Activated T-cell treated with anti-CD3 and anti-CD28 coated beads, Interleukin-2, amount 50 U/mL, for 4 hours (primary cell): Measurements from ENCODE around the gene PMS1. TPM values are rescaled to one million over a fixed set of nuclear protein-coding genes. Genes with fewer than 3 reads are reported as not detected.
A peak's percentile ranks its signal among the peaks of the same experiment; 100 is the strongest.
"Not testable (repeated sequence)": the region's sequence is repeated elsewhere in the genome, so short reads cannot be mapped to it uniquely, and the experiment has no call there.

Experiments
- ATAC-seq, 2 donors: fragments of 200-7000 bp; cut with Tn5 transposase; one replicate each; pipeline ENCODE4 v1.10.0; 2021
- DNase-seq: peaks from one replicate; pipeline ENCODE4 v3.0.0-alpha.2; 2020
- H3K27me3 Mint-ChIP-seq: one replicate; pipeline ENCODE4 v1.8.0; 2021; ENCODE audit warnings: low read depth, mixed read lengths
- H3K36me3 Mint-ChIP-seq: one replicate; pipeline ENCODE4 v1.8.0; 2022; ENCODE audit warnings: mixed read lengths; ENCODE audit not compliant: insufficient read depth
- H3K4me1 Mint-ChIP-seq: one replicate; pipeline ENCODE4 v1.8.0; 2021; ENCODE audit warnings: low read depth, mixed read lengths
- H3K4me3 Mint-ChIP-seq: one replicate; pipeline ENCODE4 v1.8.0; 2021; ENCODE audit warnings: mild to moderate bottlenecking, moderate library complexity, mixed read lengths
- H3K9me3 Mint-ChIP-seq: one replicate; pipeline ENCODE4 v1.8.0; 2021; ENCODE audit warnings: mixed read lengths
- total RNA-seq, 3 donors: library from RNA; stranded (reverse); gene quantifications; one replicate each; pipeline ENCODE4 v1.2.1, GENCODE V29; 2021

PMS1 gene
- total RNA-seq: 10 to 100 TPM; 30.7 to 34.1 (median 33.0) TPM

GRCh38 chr2:189783927-189784867 lies at the start of gene PMS1, which contains the start of gene ORMDL1:
Gene PMS1 (plus strand): TSS chr2:189784450. CDS start chr2:189791810, 7,360 bp downstream.
Gene ORMDL1 (minus strand): TSS chr2:189784339. CDS start chr2:189782595, 1,744 bp downstream.
- peaks cover 34% of the 10 kb centered on the region for H3K36me3 Mint-ChIP-seq
- H3K4me1 Mint-ChIP-seq: peaks cover 51% of the 10 kb centered on the region
- H3K9me3 Mint-ChIP-seq: no peaks in the 10 kb centered on the region
- H3K4me3 Mint-ChIP-seq: peak within 1 kb of the TSS; percentile 93
- ATAC-seq (peak; percentile 93 to 94), DNase-seq (peak; percentile 89)
- no peaks in the 10 kb centered on the region for H3K27me3 Mint-ChIP-seq

- H3K27me3 Mint-ChIP-seq: no peaks in the 10 kb centered on the region
- peak in 1 of 2 donors; percentile 43 for ATAC-seq
- no peak overlapping the region for H3K4me3 Mint-ChIP-seq
- peaks cover 17% of the 10 kb centered on the region for H3K36me3 Mint-ChIP-seq
- H3K9me3 Mint-ChIP-seq: no peaks in the 10 kb centered on the region
- no peaks in the 10 kb centered on the region for H3K4me1 Mint-ChIP-seq
- peak; percentile 26 for DNase-seq
These were observed 33.1 kb upstream of the PMS1 start for GRCh38 chr2:189751080-189751658.

GRCh38 chr2:189756311-189756952 lies 27.8 kb upstream of the PMS1 start:
- Mint-ChIP-seq H3K4me3 (no peak overlapping the region), H3K27me3 (no peaks in the 10 kb centered on the region), H3K36me3 (peaks cover 16% of the 10 kb centered on the region), H3K4me1 (no peaks in the 10 kb centered on the region), H3K9me3 (no peaks in the 10 kb centered on the region)
- DNase-seq (no peak), ATAC-seq (no peak)

GRCh38 chr2:189760154-189760553 lies 24.1 kb upstream of the PMS1 start:
- H3K27me3 Mint-ChIP-seq, H3K9me3 Mint-ChIP-seq, DNase-seq, H3K4me1 Mint-ChIP-seq, ATAC-seq, H3K4me3 Mint-ChIP-seq, H3K36me3 Mint-ChIP-seq: not testable (repeated sequence)

- H3K4me3 Mint-ChIP-seq: peak overlapping the region; percentile 97
- peaks cover 5% of the 10 kb centered on the region for H3K4me1 Mint-ChIP-seq
- no peak for DNase-seq
- peak in 1 of 2 donors; percentile 16 for ATAC-seq
- peaks cover 6% of the 10 kb centered on the region for H3K36me3 Mint-ChIP-seq
- H3K9me3 Mint-ChIP-seq: no peaks in the 10 kb centered on the region
- no peaks in the 10 kb centered on the region for H3K27me3 Mint-ChIP-seq
These were observed 22.1 kb upstream of the PMS1 start for GRCh38 chr2:189762229-189762550.

GRCh38 chr2:189762551-189763298 lies 21.5 kb upstream of the PMS1 start, which contains the start of gene OSGEPL1:
Gene OSGEPL1 (minus strand): TSS chr2:189762792. CDS start chr2:189761640, 1,152 bp downstream.
- H3K27me3 Mint-ChIP-seq: no peaks in the 10 kb centered on the region
- H3K4me1 Mint-ChIP-seq: peaks cover 5% of the 10 kb centered on the region
- no peaks in the 10 kb centered on the region for H3K9me3 Mint-ChIP-seq
- H3K36me3 Mint-ChIP-seq: peaks cover 6% of the 10 kb centered on the region
- DNase-seq (peak; percentile 90), ATAC-seq (peak; percentile 98)
- peak within 1 kb of the TSS; percentile 97 for H3K4me3 Mint-ChIP-seq

GRCh38 chr2:189763908-189764661 lies 20.2 kb upstream of the PMS1 start:
- Mint-ChIP-seq H3K27me3 (no peaks in the 10 kb centered on the region), H3K4me1 (peaks cover 5% of the 10 kb centered on the region), H3K9me3 (no peaks in the 10 kb centered on the region), H3K4me3 (peak overlapping the region; percentile 97), H3K36me3 (peaks cover 4% of the 10 kb centered on the region)
- ATAC-seq (no peak), DNase-seq (no peak)

- Mint-ChIP-seq H3K9me3 (no peaks in the 10 kb centered on the region), H3K36me3 (peaks cover 21% of the 10 kb centered on the region), H3K4me1 (peaks cover 2% of the 10 kb centered on the region), H3K4me3 (no peak overlapping the region), H3K27me3 (no peaks in the 10 kb centered on the region)
- no peak for DNase-seq
- ATAC-seq: no peak
These were observed 13.5 kb upstream of the PMS1 start for GRCh38 chr2:189770590-189771322.

- no peak for ATAC-seq
- peaks cover 6% of the 10 kb centered on the region for H3K4me1 Mint-ChIP-seq
These were observed 12.0 kb upstream of the PMS1 start for GRCh38 chr2:189772212-189772611.

GRCh38 chr2:189782221-189782671 lies 2.0 kb upstream of the PMS1 start:
- no peaks in the 10 kb centered on the region for H3K9me3 Mint-ChIP-seq
- no peaks in the 10 kb centered on the region for H3K27me3 Mint-ChIP-seq
- no peak for ATAC-seq
- H3K4me1 Mint-ChIP-seq: peaks cover 59% of the 10 kb centered on the region
- peaks cover 39% of the 10 kb centered on the region for H3K36me3 Mint-ChIP-seq
- peak overlapping the region; percentile 93 for H3K4me3 Mint-ChIP-seq
- DNase-seq: no peak

More at GRCh38 chr2:189772212-189772611, 12.0 kb upstream of the PMS1 start:
- Mint-ChIP-seq H3K27me3 (no peaks in the 10 kb centered on the region), H3K9me3 (no peaks in the 10 kb centered on the region), H3K4me3 (no peak overlapping the region), H3K36me3 (peaks cover 19% of the 10 kb centered on the region)
- DNase-seq: no peak

GRCh38 chr2:189783451-189783926 lies 761 bp upstream of the PMS1 start:
- peak overlapping the region; percentile 93 for H3K4me3 Mint-ChIP-seq
- H3K27me3 Mint-ChIP-seq: no peaks in the 10 kb centered on the region
- no peaks in the 10 kb centered on the region for H3K9me3 Mint-ChIP-seq
- ATAC-seq (peak in 1 of 2 donors; percentile 2), DNase-seq (no peak)
- peaks cover 40% of the 10 kb centered on the region for H3K36me3 Mint-ChIP-seq
- peaks cover 57% of the 10 kb centered on the region for H3K4me1 Mint-ChIP-seq

GRCh38 chr2:189791338-189792042 lies 7.2 kb downstream of the PMS1 start:
- Mint-ChIP-seq H3K4me1 (peaks cover 6% of the 10 kb centered on the region), H3K4me3 (peak overlapping the region; percentile 66), H3K9me3 (no peaks in the 10 kb centered on the region), H3K27me3 (no peaks in the 10 kb centered on the region), H3K36me3 (peaks cover 24% of the 10 kb centered on the region)
- DNase-seq (no peak), ATAC-seq (no peak)
